Right atrium auricular region (tissue), 2 donors: ENCODE data around the gene NLRP10. TPM values are rescaled to one million over a fixed set of nuclear protein-coding genes. Genes with fewer than 3 reads are reported as not detected.

Experiments
- DNase-seq: peaks from one replicate; pipeline ENCODE4 v3.0.0-alpha.2; 2019; ENCODE audit warnings: low spot score
- H3K27ac ChIP-seq, 2 donors: fragments of 200-600 bp; sonication (generic); 1 replicate in 1 of 2; 2 replicates in 1 of 2; pipeline ENCODE4 v1.5.1; 2016 to 2019
- H3K27me3 ChIP-seq, 2 donors: fragments of 200-600 bp; sonication (generic); one replicate each; pipeline versions ENCODE4 v1.5.1 to v1.6.0; 2017 to 2019
- H3K36me3 ChIP-seq: fragments of 200-600 bp; sonication (generic); one replicate; pipeline ENCODE4 v1.5.1; 2016
- H3K4me1 ChIP-seq, 2 donors: fragments of 200-600 bp; sonication (generic); one replicate each; pipeline versions ENCODE4 v1.5.1 to v1.6.0; 2017 to 2019
- H3K4me3 ChIP-seq, 2 donors: fragments of 200-600 bp; sonication (generic); 1 replicate in 1 of 2; 2 replicates in 1 of 2; pipeline ENCODE4 v1.5.1; 2017 to 2019; ENCODE audit warnings: mild to moderate bottlenecking in 1 of 2, moderate library complexity in 1 of 2
- H3K9me3 ChIP-seq, 2 donors: fragments of 200-600 bp; sonication (generic); one replicate each; pipeline ENCODE4 v1.5.1; 2019
- total RNA-seq, 2 donors: library from RNA; depleted of rRNA; stranded (reverse); fragments of >200 nt; gene quantifications; one replicate each; pipeline ENCODE4 v1.1.0, GENCODE V29; 2016
- TF ChIP-seq, protein P1 (sequence below), 2 donors: fragments of 200-600 bp; sonication (generic); IDR thresholded peaks; one replicate each; pipeline ENCODE4 v1.5.1; 2019; ENCODE audit warnings: antibody characterized with exemption in 2 of 2

The NLRP10 gene, protein sequence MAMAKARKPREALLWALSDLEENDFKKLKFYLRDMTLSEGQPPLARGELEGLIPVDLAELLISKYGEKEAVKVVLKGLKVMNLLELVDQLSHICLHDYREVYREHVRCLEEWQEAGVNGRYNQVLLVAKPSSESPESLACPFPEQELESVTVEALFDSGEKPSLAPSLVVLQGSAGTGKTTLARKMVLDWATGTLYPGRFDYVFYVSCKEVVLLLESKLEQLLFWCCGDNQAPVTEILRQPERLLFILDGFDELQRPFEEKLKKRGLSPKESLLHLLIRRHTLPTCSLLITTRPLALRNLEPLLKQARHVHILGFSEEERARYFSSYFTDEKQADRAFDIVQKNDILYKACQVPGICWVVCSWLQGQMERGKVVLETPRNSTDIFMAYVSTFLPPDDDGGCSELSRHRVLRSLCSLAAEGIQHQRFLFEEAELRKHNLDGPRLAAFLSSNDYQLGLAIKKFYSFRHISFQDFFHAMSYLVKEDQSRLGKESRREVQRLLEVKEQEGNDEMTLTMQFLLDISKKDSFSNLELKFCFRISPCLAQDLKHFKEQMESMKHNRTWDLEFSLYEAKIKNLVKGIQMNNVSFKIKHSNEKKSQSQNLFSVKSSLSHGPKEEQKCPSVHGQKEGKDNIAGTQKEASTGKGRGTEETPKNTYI
- total RNA-seq: not detected

DNA sequence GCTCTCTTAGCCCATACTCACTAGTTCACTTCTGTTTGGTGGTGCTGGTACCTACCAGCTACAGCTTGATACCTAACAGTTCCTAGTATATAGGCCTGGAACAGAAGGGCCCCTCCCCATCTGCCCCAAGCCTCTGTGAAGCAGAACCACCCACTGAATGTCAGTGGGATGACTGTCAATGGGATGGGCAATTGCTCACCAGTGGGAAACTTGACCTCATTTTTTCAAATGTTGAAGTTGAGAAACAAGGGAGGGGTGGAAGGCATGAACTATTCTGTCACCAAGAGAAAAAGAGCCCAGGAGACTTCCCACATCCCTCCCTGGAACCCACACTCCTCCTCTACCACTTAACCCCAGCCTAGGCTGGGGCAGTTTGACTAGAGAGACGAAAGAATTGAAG lies at the start of gene NLRP10:
Gene NLRP10, minus strand, starts transcription at position 62 of the 400 bp plus-strand sequence. CDS start 1,952 bp downstream, outside the sequence.
- Histone ChIP-seq H3K9me3 (no peaks in the 10 kb centered on the region), H3K36me3 (no peaks in the 10 kb centered on the region), H3K4me1 (no peaks in the 10 kb centered on the region), H3K27me3 (no peaks in the 10 kb centered on the region), H3K27ac (no peak within 1 kb of the TSS), H3K4me3 (no peak within 1 kb of the TSS)
- TF ChIP-seq, protein P1, sequence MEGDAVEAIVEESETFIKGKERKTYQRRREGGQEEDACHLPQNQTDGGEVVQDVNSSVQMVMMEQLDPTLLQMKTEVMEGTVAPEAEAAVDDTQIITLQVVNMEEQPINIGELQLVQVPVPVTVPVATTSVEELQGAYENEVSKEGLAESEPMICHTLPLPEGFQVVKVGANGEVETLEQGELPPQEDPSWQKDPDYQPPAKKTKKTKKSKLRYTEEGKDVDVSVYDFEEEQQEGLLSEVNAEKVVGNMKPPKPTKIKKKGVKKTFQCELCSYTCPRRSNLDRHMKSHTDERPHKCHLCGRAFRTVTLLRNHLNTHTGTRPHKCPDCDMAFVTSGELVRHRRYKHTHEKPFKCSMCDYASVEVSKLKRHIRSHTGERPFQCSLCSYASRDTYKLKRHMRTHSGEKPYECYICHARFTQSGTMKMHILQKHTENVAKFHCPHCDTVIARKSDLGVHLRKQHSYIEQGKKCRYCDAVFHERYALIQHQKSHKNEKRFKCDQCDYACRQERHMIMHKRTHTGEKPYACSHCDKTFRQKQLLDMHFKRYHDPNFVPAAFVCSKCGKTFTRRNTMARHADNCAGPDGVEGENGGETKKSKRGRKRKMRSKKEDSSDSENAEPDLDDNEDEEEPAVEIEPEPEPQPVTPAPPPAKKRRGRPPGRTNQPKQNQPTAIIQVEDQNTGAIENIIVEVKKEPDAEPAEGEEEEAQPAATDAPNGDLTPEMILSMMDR (IDR thresholded peaks at IDR 0.05): no peak
- DNase-seq: no peak

DNA sequence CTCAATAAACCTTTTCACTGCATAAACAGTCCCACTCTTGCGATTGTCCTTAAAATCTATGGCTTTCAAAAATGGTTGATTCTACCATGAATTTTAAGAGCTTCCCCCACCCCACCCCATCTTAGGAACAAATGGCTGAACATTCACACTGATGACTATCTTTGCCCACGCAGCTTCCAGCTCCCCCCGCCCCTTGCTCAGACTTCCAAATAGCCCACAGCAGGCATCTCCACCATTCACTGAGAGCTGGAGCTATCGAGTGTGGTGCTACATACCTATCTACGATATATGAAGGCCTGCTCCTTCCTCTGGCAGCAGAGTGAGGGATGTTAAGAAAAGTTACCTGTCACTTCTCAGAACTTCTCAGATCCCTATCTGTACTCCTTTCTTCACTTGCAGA lies 48.6 kb upstream of the NLRP10 start:
- H3K36me3 ChIP-seq: no peaks in the 10 kb centered on the region
- no peaks in the 10 kb centered on the region for H3K27me3 ChIP-seq
- H3K4me3 ChIP-seq: no peak overlapping the region
- H3K27ac ChIP-seq: no peak overlapping the region
- TF ChIP-seq, protein P1 (IDR thresholded peaks at IDR 0.05): no peak
- no peak for DNase-seq
- peaks cover 0 to 9% of the 10 kb centered on the region in 2 donors for H3K4me1 ChIP-seq
- H3K9me3 ChIP-seq: no peaks in the 10 kb centered on the region

DNA sequence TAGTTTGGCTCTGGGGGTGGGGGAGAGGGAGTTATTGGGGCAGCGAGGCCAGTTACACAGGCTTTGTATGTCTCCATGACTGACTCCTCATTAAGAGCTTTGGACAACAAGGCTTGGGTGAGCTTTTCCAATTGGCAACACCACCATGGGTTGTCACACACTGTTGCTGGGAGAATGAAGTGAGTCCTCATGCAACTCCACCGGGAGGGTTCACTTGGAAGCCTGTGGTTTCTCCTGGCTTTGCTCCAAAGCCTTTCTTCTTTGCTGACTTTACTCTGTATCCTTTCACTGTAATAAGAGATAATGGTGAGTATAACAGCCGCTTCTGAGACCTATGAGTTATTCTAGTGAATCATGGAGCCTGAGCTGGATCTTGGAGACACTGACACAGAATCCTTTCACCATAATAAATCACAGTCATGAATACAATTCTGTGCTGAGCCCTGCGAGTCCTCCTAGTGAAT lies 46.8 kb upstream of the NLRP10 start:
- TF ChIP-seq, protein P1 (IDR thresholded peaks at IDR 0.05): no peak
- no peaks in the 10 kb centered on the region for H3K4me1 ChIP-seq

DNA sequence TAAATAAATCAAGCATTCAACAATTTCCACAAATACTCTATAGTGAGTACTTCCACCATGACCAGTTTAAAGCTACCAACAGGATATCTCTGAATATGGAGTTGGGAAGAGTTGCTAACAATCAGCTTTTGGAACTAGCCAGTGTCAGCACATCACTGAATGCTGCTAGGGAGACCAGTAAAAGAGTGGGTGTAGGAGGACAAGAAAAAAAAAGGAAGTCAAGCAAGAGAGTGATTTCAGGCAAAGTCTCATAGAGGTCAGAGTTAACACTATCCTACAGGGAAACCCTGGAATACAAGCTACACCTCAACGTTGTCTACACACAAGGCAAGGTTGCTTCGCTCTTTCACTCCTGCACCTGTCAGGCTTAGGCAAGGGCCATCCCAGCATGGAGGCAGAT lies 46.1 kb upstream of the NLRP10 start:
- no peaks in the 10 kb centered on the region for H3K36me3 ChIP-seq
- H3K27me3 ChIP-seq: no peaks in the 10 kb centered on the region
- H3K4me3 ChIP-seq: no peak overlapping the region
- H3K9me3 ChIP-seq: no peaks in the 10 kb centered on the region
- TF ChIP-seq, protein P1 (IDR thresholded peaks at IDR 0.05): no peak
- no peaks in the 10 kb centered on the region for H3K4me1 ChIP-seq
- no peak for DNase-seq
- H3K27ac ChIP-seq: no peak overlapping the region

More for the DNA sequence above, 46.8 kb upstream of the NLRP10 start:
- Histone ChIP-seq H3K27ac (no peak overlapping the region), H3K27me3 (no peaks in the 10 kb centered on the region), H3K36me3 (no peaks in the 10 kb centered on the region), H3K9me3 (no peaks in the 10 kb centered on the region), H3K4me3 (no peak overlapping the region)
- DNase-seq: no peak

DNA sequence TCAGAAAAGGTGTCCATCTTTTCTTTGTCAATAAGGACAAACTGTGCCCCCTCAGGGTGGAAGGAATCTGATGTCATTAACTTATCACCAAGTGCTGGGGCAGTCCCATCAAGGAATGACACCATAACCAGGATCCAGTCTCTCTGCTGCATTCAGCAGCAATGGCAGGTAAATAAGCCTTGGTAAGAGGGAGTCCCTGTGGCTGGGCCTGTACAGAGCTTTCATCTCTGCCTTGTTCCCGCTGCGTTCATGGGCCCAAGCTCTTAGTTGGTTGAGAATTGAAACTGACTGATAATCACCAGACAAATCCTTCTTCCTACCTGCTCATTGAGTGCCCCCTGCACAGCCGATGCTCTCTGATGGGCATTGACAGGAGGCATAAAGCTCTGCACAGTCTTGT lies 44.6 kb upstream of the NLRP10 start:
- Histone ChIP-seq H3K4me1 (no peaks in the 10 kb centered on the region), H3K36me3 (no peaks in the 10 kb centered on the region), H3K9me3 (no peaks in the 10 kb centered on the region), H3K27me3 (no peaks in the 10 kb centered on the region), H3K27ac (no peak overlapping the region), H3K4me3 (no peak overlapping the region)
- TF ChIP-seq, protein P1 (IDR thresholded peaks at IDR 0.05): no peak
- DNase-seq: no peak
